ENCODE results near the gene SCN3B. TPM values are rescaled to one million over a fixed set of nuclear protein-coding genes. Genes with fewer than 3 reads are reported as not detected.
"Not testable (repeated sequence)": the region's sequence is repeated elsewhere in the genome, so short reads cannot be mapped to it uniquely, and the experiment has no call there.

Gene SCN3B
- total RNA-seq, 4 donors from 2014 or later: 0.31 to 2.7 (median 1.4) TPM

DNA sequence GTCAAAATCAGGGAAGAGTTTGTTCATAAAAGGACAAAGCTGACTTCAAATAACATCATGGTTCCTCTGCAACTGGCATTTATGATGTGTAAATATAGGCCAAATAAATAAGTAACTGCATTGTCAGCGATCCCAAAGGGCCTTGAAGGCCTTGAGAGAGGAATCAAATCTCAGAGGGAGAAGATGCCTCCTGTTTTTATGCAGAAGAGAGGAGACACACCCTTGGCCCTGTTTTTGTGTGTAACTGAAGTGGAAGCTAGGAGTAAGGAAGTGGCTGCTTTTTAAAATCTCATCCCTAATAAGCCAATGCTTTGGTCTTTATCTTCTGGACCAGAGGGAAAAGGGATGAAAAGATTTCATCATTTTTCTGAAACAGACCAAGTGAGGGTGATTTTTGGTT lies 15.7 kb upstream of the SCN3B start:
- Histone ChIP-seq H3K9me3 (no peaks in the 10 kb centered on the region), H3K27ac (no peak overlapping the region), H3K27me3 (peaks cover 6% of the 10 kb centered on the region), H3K4me1 (no peaks in the 10 kb centered on the region), H3K4me3 (no peak overlapping the region), H3K36me3 (no peaks in the 10 kb centered on the region)
- TF ChIP-seq POLR2A (IDR thresholded peaks at IDR 0.05): no peak
- TF ChIP-seq EP300 (IDR thresholded peaks at IDR 0.05): no peak
- no peak for TF ChIP-seq POLR2AphosphoS5 (IDR thresholded peaks at IDR 0.05)
- ATAC-seq: no peak
- WGBS, 2 donors (ENCODE audit: low coverage in 1 of 2): 80 to 89% methylated on average over 1 of the region's 1 CpG

DNA sequence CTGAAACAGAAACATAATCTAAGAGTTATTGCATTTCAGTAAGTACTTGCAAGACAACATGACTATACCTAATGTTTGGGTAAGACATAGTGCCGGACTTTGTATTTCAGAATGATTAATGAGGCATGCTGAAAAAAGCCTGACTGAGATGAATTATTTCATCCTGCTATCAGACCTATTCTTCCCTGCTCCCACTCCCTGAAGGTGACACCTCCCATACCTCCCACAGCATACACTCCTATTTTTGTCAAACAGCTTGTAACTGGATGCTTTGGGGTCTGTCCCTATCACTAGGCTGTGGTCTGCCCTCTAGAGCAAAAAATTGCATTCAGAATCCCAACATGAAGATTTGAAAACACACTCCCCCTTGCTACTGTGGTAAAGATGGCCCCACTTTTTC lies 10.9 kb upstream of the SCN3B start:
- Histone ChIP-seq H3K4me3 (no peak overlapping the region), H3K27me3 (peaks cover 10% of the 10 kb centered on the region), H3K36me3 (no peaks in the 10 kb centered on the region), H3K9me3 (no peaks in the 10 kb centered on the region), H3K27ac (no peak overlapping the region), H3K4me1 (no peaks in the 10 kb centered on the region)
- TF ChIP-seq EP300 (IDR thresholded peaks at IDR 0.05) (no peak), POLR2A (IDR thresholded peaks at IDR 0.05) (no peak), POLR2AphosphoS5 (IDR thresholded peaks at IDR 0.05) (no peak)
- TF ChIP-seq, protein P1, sequence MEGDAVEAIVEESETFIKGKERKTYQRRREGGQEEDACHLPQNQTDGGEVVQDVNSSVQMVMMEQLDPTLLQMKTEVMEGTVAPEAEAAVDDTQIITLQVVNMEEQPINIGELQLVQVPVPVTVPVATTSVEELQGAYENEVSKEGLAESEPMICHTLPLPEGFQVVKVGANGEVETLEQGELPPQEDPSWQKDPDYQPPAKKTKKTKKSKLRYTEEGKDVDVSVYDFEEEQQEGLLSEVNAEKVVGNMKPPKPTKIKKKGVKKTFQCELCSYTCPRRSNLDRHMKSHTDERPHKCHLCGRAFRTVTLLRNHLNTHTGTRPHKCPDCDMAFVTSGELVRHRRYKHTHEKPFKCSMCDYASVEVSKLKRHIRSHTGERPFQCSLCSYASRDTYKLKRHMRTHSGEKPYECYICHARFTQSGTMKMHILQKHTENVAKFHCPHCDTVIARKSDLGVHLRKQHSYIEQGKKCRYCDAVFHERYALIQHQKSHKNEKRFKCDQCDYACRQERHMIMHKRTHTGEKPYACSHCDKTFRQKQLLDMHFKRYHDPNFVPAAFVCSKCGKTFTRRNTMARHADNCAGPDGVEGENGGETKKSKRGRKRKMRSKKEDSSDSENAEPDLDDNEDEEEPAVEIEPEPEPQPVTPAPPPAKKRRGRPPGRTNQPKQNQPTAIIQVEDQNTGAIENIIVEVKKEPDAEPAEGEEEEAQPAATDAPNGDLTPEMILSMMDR (IDR thresholded peaks at IDR 0.05): no peak
- 14% methylated on average over 1 of the region's 1 CpG; no CpG with 5 or more reads in 1 of the 2 donors for WGBS, 2 donors (ENCODE audit: low coverage in 1 of 2)
- no peak for ATAC-seq

DNA sequence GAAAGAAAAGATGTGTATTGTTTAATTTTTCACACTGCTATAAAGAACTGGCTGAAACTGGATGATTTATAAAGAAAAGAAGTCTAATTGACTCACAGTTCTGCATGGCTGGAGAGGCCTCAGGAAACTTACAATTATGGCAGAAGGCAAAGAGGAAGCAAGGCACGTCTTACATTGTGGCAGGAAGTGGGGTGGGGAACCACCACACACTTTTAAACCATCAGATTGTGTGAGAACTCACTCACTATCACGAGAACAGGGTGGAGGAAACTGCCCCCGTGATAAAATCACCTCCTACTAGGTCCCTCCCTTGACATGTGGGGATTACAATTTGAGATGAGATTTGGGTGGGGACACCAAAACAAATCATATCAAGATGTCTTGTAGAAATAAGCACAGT lies 5.5 kb upstream of the SCN3B start:
- H3K4me3 ChIP-seq: not testable (repeated sequence)
- 25% methylated on average over 3 of the region's 3 CpGs; no CpG with 5 or more reads in 1 of the 2 donors for WGBS, 2 donors (ENCODE audit: low coverage in 1 of 2)

DNA sequence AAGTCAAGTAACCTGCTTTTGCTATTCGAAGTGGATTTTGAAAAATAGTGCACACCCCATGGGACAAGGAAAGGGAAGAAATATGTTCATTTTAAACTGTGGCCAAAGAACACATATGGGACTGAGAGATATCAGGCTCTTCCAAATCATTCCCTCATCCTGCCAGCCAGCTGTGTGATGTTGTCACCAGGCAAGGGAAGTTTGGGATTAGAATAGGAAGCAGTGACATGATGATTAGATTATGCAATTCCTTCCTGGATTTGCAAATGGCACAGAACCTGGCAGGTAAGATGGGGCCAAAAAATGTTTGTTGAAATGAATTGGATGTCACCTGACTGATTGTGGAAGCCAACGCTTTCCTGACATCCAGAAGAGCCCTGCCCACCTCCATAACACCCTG lies 4.9 kb upstream of the SCN3B start:
- 67 to 69% methylated on average over 2 of the region's 2 CpGs for WGBS, 2 donors (ENCODE audit: low coverage in 1 of 2)
- H3K27me3 ChIP-seq: peaks cover 40% of the 10 kb centered on the region

More for the DNA sequence above, 5.5 kb upstream of the SCN3B start:
- not testable (repeated sequence) for H3K9me3 ChIP-seq, H3K27ac ChIP-seq, ATAC-seq, H3K4me1 ChIP-seq, H3K36me3 ChIP-seq
- H3K27me3 ChIP-seq: peaks cover 33% of the 10 kb centered on the region

DNA sequence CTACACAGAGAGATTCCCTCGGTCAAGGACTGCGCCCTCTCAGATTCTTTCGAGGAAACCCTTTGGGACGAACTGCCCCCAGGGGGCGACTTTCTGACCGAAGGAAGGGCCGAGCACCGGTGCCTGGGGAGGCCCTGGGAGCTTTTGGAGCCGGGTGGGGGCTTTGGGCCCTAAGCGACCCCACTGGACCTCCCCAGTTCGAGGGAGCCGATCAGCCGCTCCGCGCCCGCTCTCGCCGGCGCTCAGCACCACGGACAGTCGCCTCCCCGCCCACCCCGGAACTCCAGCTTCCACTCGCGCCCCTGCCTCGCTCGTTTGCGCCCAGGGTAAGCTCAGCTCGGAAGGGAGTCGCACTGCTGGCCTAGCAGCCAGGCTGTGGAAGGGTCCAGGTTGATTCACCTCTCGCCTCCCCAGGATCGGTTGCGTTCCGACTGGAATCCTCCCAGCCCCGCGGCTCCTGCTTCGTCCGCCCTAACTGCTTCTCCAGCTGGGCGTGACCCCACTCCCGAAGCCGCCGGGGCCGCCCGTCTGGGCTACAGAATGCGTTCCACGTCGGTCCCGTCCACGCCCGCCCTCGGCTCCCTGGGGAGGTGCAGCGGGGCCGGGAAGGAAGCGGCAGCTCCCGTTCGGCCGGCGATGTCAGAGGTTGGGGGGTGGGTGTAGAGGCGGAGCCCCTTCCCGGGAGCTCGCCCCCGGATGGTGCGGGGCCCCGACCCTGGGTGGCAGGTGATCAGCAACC lies 428 bp downstream of the SCN3B start:
- H3K27me3 ChIP-seq: peaks cover 77% of the 10 kb centered on the region
- peak overlapping the region; percentile 24 to 58 for H3K4me3 ChIP-seq
- TF ChIP-seq POLR2A (IDR thresholded peaks at IDR 0.05): no peak
- no peak for TF ChIP-seq EP300 (IDR thresholded peaks at IDR 0.05)
- TF ChIP-seq, protein P1 (IDR thresholded peaks at IDR 0.05): no peak
- TF ChIP-seq POLR2AphosphoS5 (IDR thresholded peaks at IDR 0.05): no peak
- peak overlapping the region in 2 of 4 donors; percentile 18 to 59 for H3K27ac ChIP-seq
- no peaks in the 10 kb centered on the region for H3K36me3 ChIP-seq
- no CpG with 5 or more reads among the region's 64 CpGs for WGBS, 2 donors (ENCODE audit: low coverage in 1 of 2)
- H3K4me1 ChIP-seq: peaks cover 0 to 26% (median 7%) of the 10 kb centered on the region in 3 donors
- H3K9me3 ChIP-seq: no peaks in the 10 kb centered on the region
- peak; percentile 69 for ATAC-seq

More for the DNA sequence above, 4.9 kb upstream of the SCN3B start:
- no peak overlapping the region for H3K4me3 ChIP-seq
- peaks cover 0 to 14% (median 7%) of the 10 kb centered on the region in 3 donors for H3K4me1 ChIP-seq
- TF ChIP-seq EP300 (IDR thresholded peaks at IDR 0.05) (no peak), POLR2AphosphoS5 (IDR thresholded peaks at IDR 0.05) (no peak), POLR2A (IDR thresholded peaks at IDR 0.05) (no peak)
- TF ChIP-seq, protein P1 (IDR thresholded peaks at IDR 0.05): no peak
- peak; percentile 36 for ATAC-seq
- no peaks in the 10 kb centered on the region for H3K36me3 ChIP-seq
- no peak overlapping the region for H3K27ac ChIP-seq
- no peaks in the 10 kb centered on the region for H3K9me3 ChIP-seq

DNA sequence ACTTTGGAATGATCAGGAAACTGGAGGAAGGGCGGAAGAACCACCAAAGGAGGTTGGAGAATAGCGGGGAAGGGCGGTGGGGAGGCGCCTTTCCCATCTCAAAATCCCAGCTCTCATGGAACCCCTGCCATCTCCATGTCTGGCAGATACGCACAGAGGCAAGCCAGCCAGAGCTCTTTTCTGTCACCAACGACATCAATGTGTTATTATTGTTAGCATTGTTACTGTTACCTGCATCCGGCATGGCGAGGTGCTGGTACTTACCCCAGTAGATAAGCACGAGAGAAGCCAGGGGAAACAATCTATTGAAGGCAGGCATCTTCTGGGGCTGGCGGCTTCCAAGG lies 969 bp downstream of the SCN3B start:
- peak overlapping the region in 1 of 2 donors; percentile 58 for H3K4me3 ChIP-seq
- 4 to 8% methylated on average over 5 to 6 of the region's 10 CpGs for WGBS, 2 donors (ENCODE audit: low coverage in 1 of 2)
- no peak for ATAC-seq
- H3K4me1 ChIP-seq: peaks cover 0 to 26% (median 7%) of the 10 kb centered on the region in 3 donors
- no peaks in the 10 kb centered on the region for H3K9me3 ChIP-seq
- TF ChIP-seq EP300 (IDR thresholded peaks at IDR 0.05) (no peak), POLR2AphosphoS5 (IDR thresholded peaks at IDR 0.05) (no peak), POLR2A (IDR thresholded peaks at IDR 0.05) (no peak)
- TF ChIP-seq, protein P1 (IDR thresholded peaks at IDR 0.05): no peak
- no peaks in the 10 kb centered on the region for H3K36me3 ChIP-seq
- no peak overlapping the region for H3K27ac ChIP-seq
- H3K27me3 ChIP-seq: peaks cover 82% of the 10 kb centered on the region

All from gastroesophageal sphincter (tissue), 4 donors.